MG63 (cell line): ENCODE data around the gene TTLL6. TPM values are rescaled to one million over a fixed set of nuclear protein-coding genes. Genes with fewer than 3 reads are reported as not detected.
"Not testable (repeated sequence)": the region's sequence is repeated elsewhere in the genome, so short reads cannot be mapped to it uniquely, and the experiment has no call there.

Source experiments
- DNase-seq: peaks from one replicate; pipeline ENCODE4 v3.0.0-alpha.2; 2020
- H3K27me3 ChIP-seq: fragments of 250-450 bp; sonication (Bioruptor Pico); 2 replicates; pipeline ENCODE4 v1.5.1; 2020; ENCODE audit warnings: mild to moderate bottlenecking, moderate library complexity
- H3K36me3 ChIP-seq: fragments of 250-450 bp; sonication (Bioruptor Pico); 2 replicates; pipeline ENCODE4 v1.5.1; 2020; ENCODE audit warnings: mild to moderate bottlenecking, moderate library complexity
- H3K4me3 ChIP-seq: fragments of 250-450 bp; sonication (Bioruptor Pico); 2 replicates; pipeline ENCODE4 v1.5.1; 2020; ENCODE audit warnings: mild to moderate bottlenecking, moderate library complexity
- H3K9me3 ChIP-seq: fragments of 250-450 bp; sonication (Bioruptor Pico); 2 replicates; pipeline ENCODE4 v1.5.1; 2020; ENCODE audit warnings: mild to moderate bottlenecking, moderate library complexity
- total RNA-seq: library from RNA; depleted of rRNA; stranded (reverse); fragments of >200 nt; shearing (Covaris generic); gene quantifications from 2 replicates; pipeline ENCODE4 v1.2.3, GENCODE V29; 2014; ENCODE audit warnings: low replicate concordance

TTLL6 gene
- total RNA-seq, 1 experiment from 2014 or later: not detected

- H3K4me3 ChIP-seq: peak overlapping the region; percentile 60
- H3K36me3 ChIP-seq: no peaks in the 10 kb centered on the region; the same call in 1 of the 2 replicates
- no peaks in the 10 kb centered on the region for H3K9me3 ChIP-seq
- DNase-seq: peak; percentile 88
- no peaks in the 10 kb centered on the region for H3K27me3 ChIP-seq
Observed at GRCh38 chr17:48724251-48725003, 92.6 kb downstream of the TTLL6 start.

GRCh38 chr17:48723423-48724250 lies 93.4 kb downstream of the TTLL6 start:
- DNase-seq: peak; percentile 90
- Histone ChIP-seq H3K9me3 (no peaks in the 10 kb centered on the region), H3K36me3 (no peaks in the 10 kb centered on the region; the same call in 1 of the 2 replicates), H3K4me3 (peak overlapping the region; percentile 60), H3K27me3 (no peaks in the 10 kb centered on the region)

- DNase-seq: peak; percentile 84
- Histone ChIP-seq H3K27me3 (no peaks in the 10 kb centered on the region), H3K4me3 (peak within 1 kb of the TSS; percentile 60)
Observed at GRCh38 chr17:48722915-48723422, 94.1 kb downstream of the TTLL6 start, which contains the start of gene PRAC2. Gene PRAC2, plus strand, starts transcription at chr17:48723185. Its CDS starts 1,226 bp downstream, at chr17:48724411.

GRCh38 chr17:48722201-48722907 lies 94.7 kb downstream of the TTLL6 start, which contains the start of gene PRAC1:
Gene PRAC1, minus strand, starts transcription at chr17:48722518. Its CDS starts 126 bp downstream, at chr17:48722392.
- Histone ChIP-seq H3K4me3 (peak within 1 kb of the TSS; percentile 60), H3K36me3 (no peaks in the 10 kb centered on the region; the same call in 1 of the 2 replicates)

More at GRCh38 chr17:48722915-48723422, 94.1 kb downstream of the TTLL6 start, which contains the start of gene PRAC2:
- Histone ChIP-seq H3K9me3 (no peaks in the 10 kb centered on the region), H3K36me3 (no peaks in the 10 kb centered on the region; the same call in 1 of the 2 replicates)

GRCh38 chr17:48721009-48721402 lies 96.0 kb downstream of the TTLL6 start:
- no peaks in the 10 kb centered on the region; the same call in 1 of the 2 replicates for H3K36me3 ChIP-seq

More at GRCh38 chr17:48722201-48722907, 94.7 kb downstream of the TTLL6 start, which contains the start of gene PRAC1:
- no peak for DNase-seq
- H3K9me3 ChIP-seq: no peaks in the 10 kb centered on the region
- no peaks in the 10 kb centered on the region for H3K27me3 ChIP-seq

GRCh38 chr17:48720266-48721008 lies 96.6 kb downstream of the TTLL6 start:
- no peaks in the 10 kb centered on the region for H3K9me3 ChIP-seq
- no peaks in the 10 kb centered on the region; the same call in 1 of the 2 replicates for H3K36me3 ChIP-seq

More at GRCh38 chr17:48721009-48721402, 96.0 kb downstream of the TTLL6 start:
- Histone ChIP-seq H3K9me3 (no peaks in the 10 kb centered on the region), H3K27me3 (no peaks in the 10 kb centered on the region), H3K4me3 (no peak overlapping the region)
- peak; percentile 36 for DNase-seq

GRCh38 chr17:48719642-48720265 lies 97.3 kb downstream of the TTLL6 start:
- peak overlapping the region; percentile 54 for H3K4me3 ChIP-seq
- no peaks in the 10 kb centered on the region for H3K9me3 ChIP-seq
- H3K36me3 ChIP-seq: no peaks in the 10 kb centered on the region; the same call in 1 of the 2 replicates
- peak; percentile 89 for DNase-seq
- H3K27me3 ChIP-seq: no peaks in the 10 kb centered on the region

More at GRCh38 chr17:48720266-48721008, 96.6 kb downstream of the TTLL6 start:
- no peak for DNase-seq
- H3K4me3 ChIP-seq: peak overlapping the region; percentile 54
- no peaks in the 10 kb centered on the region for H3K27me3 ChIP-seq

GRCh38 chr17:48718761-48719641 lies 98.0 kb downstream of the TTLL6 start:
- no peaks in the 10 kb centered on the region for H3K27me3 ChIP-seq
- peak; percentile 60 for DNase-seq
- H3K4me3 ChIP-seq: peak overlapping the region; percentile 54
- no peaks in the 10 kb centered on the region; the same call in 1 of the 2 replicates for H3K36me3 ChIP-seq
- H3K9me3 ChIP-seq: no peaks in the 10 kb centered on the region

- no peaks in the 10 kb centered on the region for H3K27me3 ChIP-seq
- peak overlapping the region; percentile 54 for H3K4me3 ChIP-seq
- DNase-seq: peak; percentile 68
- H3K9me3 ChIP-seq: no peaks in the 10 kb centered on the region
- H3K36me3 ChIP-seq: no peaks in the 10 kb centered on the region; the same call in 1 of the 2 replicates
Observed at GRCh38 chr17:48718227-48718760, 98.7 kb downstream of the TTLL6 start.

- Histone ChIP-seq H3K36me3 (no peaks in the 10 kb centered on the region), H3K27me3 (no peaks in the 10 kb centered on the region), H3K9me3 (no peaks in the 10 kb centered on the region), H3K4me3 (peak overlapping the region; percentile 54)
- DNase-seq: no peak
Observed at GRCh38 chr17:48717367-48718226, 99.4 kb downstream of the TTLL6 start.

- H3K27me3 ChIP-seq: not testable (repeated sequence)
Observed at GRCh38 chr17:48716549-48716948, 100.5 kb downstream of the TTLL6 start.

GRCh38 chr17:48715496-48716399 lies 101.3 kb downstream of the TTLL6 start:
- Histone ChIP-seq H3K27me3 (no peaks in the 10 kb centered on the region), H3K4me3 (no peak overlapping the region), H3K36me3 (no peaks in the 10 kb centered on the region), H3K9me3 (no peaks in the 10 kb centered on the region)
- DNase-seq: peak; percentile 33

More at GRCh38 chr17:48716549-48716948, 100.5 kb downstream of the TTLL6 start:
- not testable (repeated sequence) for H3K36me3 ChIP-seq, H3K4me3 ChIP-seq, DNase-seq, H3K9me3 ChIP-seq
